PC-9 (cell line): ENCODE data around the gene KCNMB3. TPM values are rescaled to one million over a fixed set of nuclear protein-coding genes. Genes with fewer than 3 reads are reported as not detected.

Experiments used
- BruUV-seq: library from RNA; stranded (reverse); fragments of 400-500 nt; replicated peaks from 2 replicates; lab custom pipeline; 2021; lab: Mats Ljungman, UMichigan
- CTCF ChIA-PET: fragments of 300-600 bp; sonication (Branson Sonifier 250); formaldehyde crosslinking; loops from one replicate; lab custom pipeline; 2022; ENCODE audit warnings: antibody characterized with exemption; lab: Charles Lee
- POLR2A ChIA-PET: fragments of 300-600 bp; sonication (Branson Sonifier 250); formaldehyde crosslinking; loops from one replicate; lab custom pipeline; 2022; ENCODE audit warnings: antibody characterized with exemption; ENCODE audit not compliant: unreplicated experiment; lab: Charles Lee
- DNase-seq, 2 experiments: peaks; one replicate each; pipeline versions ENCODE4 v3.0.0 to v3.0.0-alpha.2; 2015 to 2022; ENCODE audit warnings: mixed read lengths in 1 of 2
- H2AFZ ChIP-seq: fragments of 200-600 bp; sonication (generic); 2 replicates; pipeline ENCODE4 v1.8.1; 2017; ENCODE audit warnings: antibody characterized with exemption
- H3F3A ChIP-seq: fragments of 200-600 bp; sonication (generic); 2 replicates; pipeline ENCODE4 v1.8.1; 2017; ENCODE audit warnings: antibody characterized with exemption, mild to moderate bottlenecking, low read depth; ENCODE audit not compliant: insufficient read depth
- H3K27ac ChIP-seq: fragments of 200-600 bp; sonication (generic); 2 replicates; pipeline ENCODE4 v1.6.1; 2016; ENCODE audit warnings: mixed run types
- H3K27me3 ChIP-seq: fragments of 200-600 bp; sonication (generic); 2 replicates; pipeline ENCODE4 v1.6.1; 2016; ENCODE audit warnings: low read depth, mixed run types; ENCODE audit not compliant: insufficient read depth
- H3K36me3 ChIP-seq: fragments of 200-600 bp; sonication (generic); 2 replicates; pipeline ENCODE4 v1.6.1; 2016; ENCODE audit warnings: low read depth, mixed run types
- H3K4me1 ChIP-seq: fragments of 200-600 bp; sonication (generic); replicated peaks from 2 replicates; pipeline ENCODE4 v1.6.1; 2016; ENCODE audit warnings: mixed run types; ENCODE audit not compliant: insufficient read depth
- H3K4me2 ChIP-seq: fragments of 200-600 bp; sonication (generic); 2 replicates; pipeline ENCODE4 v1.6.1; 2017; ENCODE audit warnings: mixed run types
- H3K4me3 ChIP-seq: fragments of 200-600 bp; sonication (generic); 2 replicates; pipeline ENCODE4 v1.6.1; 2016; ENCODE audit warnings: mixed run types
- H3K79me2 ChIP-seq: fragments of 200-600 bp; sonication (generic); 2 replicates; pipeline ENCODE4 v1.6.1; 2017; ENCODE audit warnings: low read depth, mixed run types
- H3K9me2 ChIP-seq: fragments of 200-600 bp; sonication (generic); 2 replicates; pipeline ENCODE4 v1.8.1; 2017; ENCODE audit warnings: mild to moderate bottlenecking; ENCODE audit not compliant: insufficient read depth
- H3K9me3 ChIP-seq: fragments of 200-600 bp; sonication (generic); 2 replicates; pipeline ENCODE4 v1.8.1; 2016; ENCODE audit warnings: low read depth; ENCODE audit not compliant: insufficient read depth
- H4K20me1 ChIP-seq: fragments of 200-600 bp; sonication (generic); 2 replicates; pipeline ENCODE4 v1.8.1; 2017; ENCODE audit not compliant: insufficient read depth
- EZH2 ChIP-seq: fragments of 200-600 bp; sonication (generic); IDR thresholded peaks from 2 replicates; pipeline ENCODE4 v1.8.0; 2017; ENCODE audit warnings: antibody characterized with exemption, low read depth
- intact Hi-C: fragments of 100-400 bp; cut with micrococcal nuclease; formaldehyde crosslinking; loops from one replicate; pipeline ENCODE4 v1.10.0; 2022; ENCODE audit not compliant: unreplicated experiment
- total RNA-seq: library from RNA; stranded (reverse); gene quantifications from 2 replicates; pipeline ENCODE4 v1.2.3, GENCODE V29; 2021
- TF ChIP-seq, protein P1 (sequence below): fragments of 200-600 bp; sonication (generic); conservative IDR thresholded peaks from 2 replicates; pipeline ENCODE4 v1.6.1; 2017; ENCODE audit warnings: mixed run types, antibody characterized with exemption, mild to moderate bottlenecking, moderate library complexity

Gene KCNMB3
- total RNA-seq, 1 experiment from 2014 or later: 8.9 TPM

DNA sequence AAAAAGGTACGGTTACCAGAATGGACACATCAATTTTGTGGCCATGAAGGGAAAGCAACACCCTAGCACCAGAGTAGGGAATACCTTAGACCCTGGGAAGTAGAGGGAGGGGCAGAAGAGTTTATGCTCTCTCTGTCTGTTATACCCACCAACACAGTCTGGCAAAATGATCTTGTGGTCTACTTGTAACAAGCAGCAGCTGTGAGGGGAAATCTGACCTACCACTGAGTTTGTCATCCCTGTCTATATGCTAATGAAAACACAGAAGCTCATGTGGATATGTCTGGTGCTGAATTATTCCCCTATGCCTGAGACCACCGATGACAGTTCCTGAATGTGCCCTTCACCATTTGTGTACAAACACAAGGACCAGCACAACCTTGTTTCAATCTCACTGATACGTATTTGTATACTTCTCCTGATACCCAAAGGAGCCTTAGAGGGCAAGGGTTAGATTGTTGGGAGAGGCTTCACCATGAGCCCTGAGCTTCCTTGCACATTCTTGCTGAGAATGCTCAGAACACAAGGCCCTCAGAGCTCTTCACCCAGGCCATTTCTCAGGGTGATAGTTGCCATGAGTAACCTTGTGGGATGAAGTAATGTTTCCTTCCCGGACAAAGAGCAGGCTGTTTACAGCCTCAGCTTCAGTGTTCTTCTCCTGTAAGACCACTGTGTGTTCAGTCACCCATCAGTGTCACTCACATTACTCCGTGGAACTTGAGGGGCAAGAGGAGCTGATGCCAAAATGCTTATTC lies 47.2 kb upstream of the KCNMB3 start:
- no peak overlapping the region for H3K4me3 ChIP-seq
- no peak for TF ChIP-seq EZH2
- TF ChIP-seq, protein P1, sequence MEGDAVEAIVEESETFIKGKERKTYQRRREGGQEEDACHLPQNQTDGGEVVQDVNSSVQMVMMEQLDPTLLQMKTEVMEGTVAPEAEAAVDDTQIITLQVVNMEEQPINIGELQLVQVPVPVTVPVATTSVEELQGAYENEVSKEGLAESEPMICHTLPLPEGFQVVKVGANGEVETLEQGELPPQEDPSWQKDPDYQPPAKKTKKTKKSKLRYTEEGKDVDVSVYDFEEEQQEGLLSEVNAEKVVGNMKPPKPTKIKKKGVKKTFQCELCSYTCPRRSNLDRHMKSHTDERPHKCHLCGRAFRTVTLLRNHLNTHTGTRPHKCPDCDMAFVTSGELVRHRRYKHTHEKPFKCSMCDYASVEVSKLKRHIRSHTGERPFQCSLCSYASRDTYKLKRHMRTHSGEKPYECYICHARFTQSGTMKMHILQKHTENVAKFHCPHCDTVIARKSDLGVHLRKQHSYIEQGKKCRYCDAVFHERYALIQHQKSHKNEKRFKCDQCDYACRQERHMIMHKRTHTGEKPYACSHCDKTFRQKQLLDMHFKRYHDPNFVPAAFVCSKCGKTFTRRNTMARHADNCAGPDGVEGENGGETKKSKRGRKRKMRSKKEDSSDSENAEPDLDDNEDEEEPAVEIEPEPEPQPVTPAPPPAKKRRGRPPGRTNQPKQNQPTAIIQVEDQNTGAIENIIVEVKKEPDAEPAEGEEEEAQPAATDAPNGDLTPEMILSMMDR: no peak
- no peak for DNase-seq
- no peaks in the 10 kb centered on the region for H3K36me3 ChIP-seq
- no peaks in the 10 kb centered on the region for H3K27me3 ChIP-seq
- ChIA-PET CTCF (no interaction called here), POLR2A (no interaction called here)
- H3K9me2 ChIP-seq: no peaks in the 10 kb centered on the region
- H3K4me1 ChIP-seq: no peaks in the 10 kb centered on the region
- H4K20me1 ChIP-seq: no peaks in the 10 kb centered on the region
- BruUV-seq: no TSS peak
- no peak overlapping the region for H3K4me2 ChIP-seq
- H3F3A ChIP-seq: no peaks in the 10 kb centered on the region
- peak overlapping the region; percentile 6; the same call in 1 of the 2 replicates for H2AFZ ChIP-seq
- H3K9me3 ChIP-seq: no peaks in the 10 kb centered on the region
- H3K79me2 ChIP-seq: no peaks in the 10 kb centered on the region
- intact Hi-C loops: no loop called here
- H3K27ac ChIP-seq: no peak overlapping the region

DNA sequence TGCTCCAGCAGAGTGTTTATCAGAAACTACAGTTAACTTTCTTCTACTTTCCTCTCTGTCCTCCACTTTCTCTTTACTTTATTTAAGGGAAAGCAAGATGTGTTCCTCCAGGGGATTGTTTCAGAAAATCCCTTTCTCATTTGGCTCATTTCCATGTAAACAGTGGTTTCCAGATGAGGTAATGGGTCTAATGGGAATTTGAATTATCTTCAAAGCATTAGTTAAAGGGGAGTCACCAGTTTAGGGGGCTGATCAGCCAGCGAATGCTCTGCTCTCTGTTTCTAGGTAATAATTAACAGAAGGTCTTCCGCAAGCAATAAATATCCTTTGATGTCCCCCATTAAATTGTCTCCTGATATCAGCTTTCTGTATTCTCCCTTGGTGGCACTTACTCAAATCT lies 41.5 kb upstream of the KCNMB3 start:
- Histone ChIP-seq H3K27me3 (no peaks in the 10 kb centered on the region), H3K79me2 (no peaks in the 10 kb centered on the region), H3F3A (no peaks in the 10 kb centered on the region), H3K4me3 (no peak overlapping the region), H3K4me2 (no peak overlapping the region), H3K9me2 (no peaks in the 10 kb centered on the region), H4K20me1 (no peaks in the 10 kb centered on the region), H2AFZ (no peak overlapping the region), H3K36me3 (no peaks in the 10 kb centered on the region), H3K27ac (no peak overlapping the region), H3K4me1 (no peaks in the 10 kb centered on the region), H3K9me3 (no peaks in the 10 kb centered on the region)
- no peak for DNase-seq
- TF ChIP-seq EZH2: no peak
- TF ChIP-seq, protein P1: no peak
- POLR2A ChIA-PET: no interaction called here
- intact Hi-C loops: no loop called here
- no TSS peak for BruUV-seq
- CTCF ChIA-PET: no interaction called here

DNA sequence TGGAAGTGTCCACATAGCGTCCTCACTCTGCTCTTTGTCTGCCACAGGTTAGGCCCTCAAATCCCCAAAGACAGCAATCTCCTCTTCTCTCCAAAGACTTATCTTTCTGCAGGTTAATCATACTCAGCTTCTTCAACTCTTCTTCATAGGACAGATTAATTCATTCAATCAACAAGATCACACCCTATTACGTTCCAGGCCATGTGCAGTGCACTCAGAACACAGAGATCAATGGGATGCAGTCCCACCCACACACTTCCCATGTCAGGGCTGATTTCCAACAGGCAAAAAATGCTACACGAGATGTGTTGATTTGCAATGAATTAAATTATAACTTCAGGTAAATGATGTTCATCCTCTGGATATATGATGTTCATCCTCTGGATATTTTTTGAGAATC lies 38.4 kb upstream of the KCNMB3 start:
- no peaks in the 10 kb centered on the region for H3K4me1 ChIP-seq
- H3K79me2 ChIP-seq: no peaks in the 10 kb centered on the region
- no peaks in the 10 kb centered on the region for H3F3A ChIP-seq
- TF ChIP-seq EZH2: no peak
- TF ChIP-seq, protein P1: no peak
- no peaks in the 10 kb centered on the region for H3K27me3 ChIP-seq
- DNase-seq: no peak
- H2AFZ ChIP-seq: no peak overlapping the region
- no peaks in the 10 kb centered on the region for H3K36me3 ChIP-seq
- no peak overlapping the region for H3K27ac ChIP-seq
- H3K4me2 ChIP-seq: no peak overlapping the region
- POLR2A ChIA-PET: no interaction called here
- intact Hi-C loops: no loop called here
- H3K9me3 ChIP-seq: no peaks in the 10 kb centered on the region
- BruUV-seq: no TSS peak
- no peaks in the 10 kb centered on the region for H3K9me2 ChIP-seq
- H3K4me3 ChIP-seq: no peak overlapping the region
- H4K20me1 ChIP-seq: no peaks in the 10 kb centered on the region
- CTCF ChIA-PET: no interaction called here
